Ovary (tissue), 9 donors: ENCODE data around the gene SND1. TPM values are rescaled to one million over a fixed set of nuclear protein-coding genes. Genes with fewer than 3 reads are reported as not detected.

Experiments
- DNase-seq, 5 donors: peaks; one replicate each; pipeline ENCODE4 v3.0.0-alpha.2; 2019 to 2020
- H3K27ac ChIP-seq, 2 donors: fragments of 200-600 bp; one replicate each; pipeline versions ENCODE4 v1.5.1 to v1.8.0; 2019 to 2022
- H3K27me3 ChIP-seq: fragments of 200-600 bp; one replicate; pipeline ENCODE4 v1.8.0; 2022
- H3K36me3 ChIP-seq: fragments of 200-600 bp; sonication (generic); one replicate; pipeline ENCODE4 v1.5.1; 2019
- H3K4me1 ChIP-seq: one replicate; pipeline ENCODE4 v1.8.1; 2013; ENCODE audit warnings: mild to moderate bottlenecking, moderate library complexity; ENCODE audit not compliant: insufficient read depth
- H3K4me3 ChIP-seq: fragments of 200-600 bp; sonication (generic); one replicate; pipeline ENCODE4 v1.5.1; 2017
- H3K9me3 ChIP-seq, 2 donors: fragments of 200-600 bp in 1 of 2; sonication (generic) in 1 of 2; one replicate each; pipeline versions ENCODE4 v1.5.1 to v1.8.1; 2013 to 2019; ENCODE audit warnings: mild to moderate bottlenecking in 1 of 2, moderate library complexity in 1 of 2
- CTCF ChIP-seq, 3 donors: fragments of 450-650 bp in 2 of 3; fragments of 200-600 bp in 1 of 3; IDR thresholded peaks; one replicate each; pipeline versions ENCODE4 v1.5.1 to v1.8.0; 2016 to 2022; ENCODE audit warnings: antibody characterized with exemption in 3 of 3, mild to moderate bottlenecking in 1 of 3
- EP300 ChIP-seq: sonication (generic); formaldehyde crosslinking; IDR thresholded peaks from one replicate; pipeline ENCODE4 v1.6.1; 2017; ENCODE audit warnings: antibody characterized with exemption
- POLR2A ChIP-seq: fragments of 450-650 bp; IDR thresholded peaks from one replicate; pipeline ENCODE4 v1.6.1; 2017; ENCODE audit warnings: antibody characterized with exemption, mild to moderate bottlenecking, moderate library complexity
- WGBS, 3 donors: extraction: QIAGEN DNeasy Blood & Tissue Kit in 1 of 3; methylation state at CpG; one replicate each; pipeline versions ENCODE4 v1.1.5 to v1.1.7; 2013 to 2017; 5-methylcytosine and 5-hydroxymethylcytosine counted together
- intact Hi-C, 4 donors: fragments of 100-400 bp; cut with DNase I; formaldehyde crosslinking; loops; one replicate each; pipeline versions ENCODE4 v1.11.0 to v1.15.1; 2022 to 2023
- polyA plus RNA-seq, 2 donors: library from polyadenylated mRNA; stranded (reverse); fragments of 200-250 nt in 1 of 2; fragments of 350-450 nt in 1 of 2; fragmentation: Illumina TruSeq in 1 of 2; extraction: RNeasy Lipid Tissue Mini Kit (QIAGEN cat#74804) in 1 of 2; gene quantifications; one replicate each; pipeline ENCODE4 v1.2.3, GENCODE V29; 2013 to 2014
- total RNA-seq, 7 donors: library from RNA; depleted of rRNA in 2 of 7; stranded (reverse); fragments of >200 nt in 2 of 7; fragmentation: NEBNext Ultra II Directional in 3 of 7; extraction: Animal tissue kit (Norgen Biotek cat#: 25700) in 3 of 7; gene quantifications; one replicate each; pipeline versions ENCODE4 v1.1.0 to v1.2.4, GENCODE V29; 2016 to 2023
- donor health status: DM: no; HTN: no; CAD: no; lungs with moderate emphysema.
- donor health status: DM: no; HTN: no; CAD: no.
- donor health status: Bipolar disorder and iron deficiency.
- donor health status: DM: yes; HTN: yes; CAD: no.
- donor health status: DM: no; HTN: no; CAD: no.
- donor health status: DM: yes; HTN: yes; CAD: no.

Gene SND1
- total and polyA plus RNA-seq, 9 donors = 91.4 to 297 (median 182) TPM

- no peak for DNase-seq
These were observed 50.2 kb downstream of the SND1 start for GRCh38 chr7:127702052-127702652.

GRCh38 chr7:127702938-127703337 lies 50.9 kb downstream of the SND1 start:
- TF ChIP-seq POLR2A = no peak
- TF ChIP-seq EP300 = no peak
- TF ChIP-seq CTCF (IDR thresholded peaks at IDR 0.05) = no peak
- no peaks in the 10 kb centered on the region for H3K36me3 ChIP-seq

More at GRCh38 chr7:127702052-127702652, 50.2 kb downstream of the SND1 start:
- WGBS, 3 donors = 85 to 91% (median 90%) methylated on average over 6 of the region's 6 CpGs
- no peak for TF ChIP-seq POLR2A
- H3K4me3 ChIP-seq = no peak overlapping the region
- intact Hi-C loops = loop anchor here in 1 of 4 donors (10.0 kb wide), 1 partner anchor 513 kb away; no protein-coding TSS in a partner anchor
- H3K9me3 ChIP-seq = no peaks in the 10 kb centered on the region
- no peak overlapping the region for H3K27ac ChIP-seq
- H3K36me3 ChIP-seq = no peaks in the 10 kb centered on the region
- no peaks in the 10 kb centered on the region for H3K27me3 ChIP-seq
- H3K4me1 ChIP-seq = no peaks in the 10 kb centered on the region

GRCh38 chr7:127704211-127704610 lies 52.2 kb downstream of the SND1 start:
- no peaks in the 10 kb centered on the region for H3K27me3 ChIP-seq
- TF ChIP-seq CTCF (IDR thresholded peaks at IDR 0.05) (no peak), POLR2A (no peak), EP300 (no peak)
- DNase-seq = no peak
- intact Hi-C loops = loop anchor here in 1 of 4 donors (10.0 kb wide), 1 partner anchor 511 kb away; no protein-coding TSS in a partner anchor
- no peak overlapping the region for H3K27ac ChIP-seq
- no peaks in the 10 kb centered on the region for H3K4me1 ChIP-seq
- 69 to 82% (median 71%) methylated on average over 1 of the region's 1 CpG for WGBS, 3 donors
- no peaks in the 10 kb centered on the region for H3K9me3 ChIP-seq
- H3K4me3 ChIP-seq = no peak overlapping the region
- no peaks in the 10 kb centered on the region for H3K36me3 ChIP-seq

More at GRCh38 chr7:127702938-127703337, 50.9 kb downstream of the SND1 start:
- Histone ChIP-seq H3K9me3 (no peaks in the 10 kb centered on the region), H3K27ac (no peak overlapping the region), H3K4me3 (no peak overlapping the region), H3K4me1 (no peaks in the 10 kb centered on the region), H3K27me3 (no peaks in the 10 kb centered on the region)
- no peak for DNase-seq
- intact Hi-C loops = loop anchor here in 1 of 4 donors (10.0 kb wide), 1 partner anchor 512 kb away; no protein-coding TSS in a partner anchor
- 73 to 88% (median 87%) methylated on average over 7 of the region's 7 CpGs for WGBS, 3 donors

GRCh38 chr7:127705461-127705959 lies 53.5 kb downstream of the SND1 start:
- H3K4me1 ChIP-seq = no peaks in the 10 kb centered on the region
- no peaks in the 10 kb centered on the region for H3K9me3 ChIP-seq
- intact Hi-C loops = loop anchor here in 1 of 4 donors (10.0 kb wide), 1 partner anchor 509 kb away; no protein-coding TSS in a partner anchor
- no peak for DNase-seq
- no peak overlapping the region for H3K4me3 ChIP-seq
- TF ChIP-seq POLR2A (no peak), CTCF (IDR thresholded peaks at IDR 0.05) (no peak), EP300 (no peak)
- no peaks in the 10 kb centered on the region for H3K27me3 ChIP-seq
- WGBS, 3 donors = 87 to 92% (median 91%) methylated on average over 6 of the region's 6 CpGs
- H3K36me3 ChIP-seq = no peaks in the 10 kb centered on the region
- H3K27ac ChIP-seq = no peak overlapping the region

GRCh38 chr7:127706766-127707165 lies 54.8 kb downstream of the SND1 start:
- Histone ChIP-seq H3K9me3 (no peaks in the 10 kb centered on the region), H3K27me3 (no peaks in the 10 kb centered on the region), H3K27ac (no peak overlapping the region), H3K4me1 (no peaks in the 10 kb centered on the region), H3K4me3 (no peak overlapping the region), H3K36me3 (no peaks in the 10 kb centered on the region)
- intact Hi-C loops = loop anchor here in 2 of 4 donors (2.0 to 10.0 kb wide), 2 partner anchors 500 to 508 kb away; no protein-coding TSS in a partner anchor
- no peak for DNase-seq
- no peak for TF ChIP-seq POLR2A
- no peak for TF ChIP-seq CTCF (IDR thresholded peaks at IDR 0.05)
- no peak for TF ChIP-seq EP300
